ENCODE data around the gene CDH23.

GRCh38 chr10:71740069-71740653 is 343.4 kb downstream of the CDH23 start:
- TF ChIP-seq ZFP30 (CRISPR knock-in tag; IDR thresholded peaks at IDR 0.05) (no peak), PATZ1 (CRISPR knock-in tag; IDR thresholded peaks at IDR 0.05; ENCODE audit: borderline replicate concordance) (no peak), ZFP3 (CRISPR knock-in tag; IDR thresholded peaks at IDR 0.05) (no peak), CSRNP3 (CRISPR knock-in tag; IDR thresholded peaks at IDR 0.05) (no peak), CSDC2 (CRISPR knock-in tag; IDR thresholded peaks at IDR 0.05) (no peak), RARB (CRISPR knock-in tag; IDR thresholded peaks at IDR 0.05) (no peak), POU6F1 (CRISPR knock-in tag; IDR thresholded peaks at IDR 0.05; ENCODE audit: borderline replicate concordance, low read depth) (no peak), ARNTL (CRISPR knock-in tag; IDR thresholded peaks at IDR 0.05; ENCODE audit: borderline replicate concordance, low read depth) (no peak), CREB5 (CRISPR knock-in tag; IDR thresholded peaks at IDR 0.05; ENCODE audit: low read depth) (no peak)
